Measurements from ENCODE around the gene SNPH.

GRCh38 chr20:1255675-1256074 is 10.4 kb upstream of the SNPH start:
- TF ChIP-seq CTCF (conservative IDR thresholded peaks at IDR 0.05; ENCODE audit: low read depth, low read length), result no peak
- TF ChIP-seq EZH2 (IDR thresholded peaks at IDR 0.05; ENCODE audit: low read length, unreplicated experiment), result no peak
